ENCODE measurements around the gene HIGD2A. TPM values are rescaled to one million over a fixed set of nuclear protein-coding genes. Genes with fewer than 3 reads are reported as not detected.

HIGD2A gene
- total and polyA plus RNA-seq, 2 experiments from 2014 or later, result 67.7 to 194 TPM

DNA sequence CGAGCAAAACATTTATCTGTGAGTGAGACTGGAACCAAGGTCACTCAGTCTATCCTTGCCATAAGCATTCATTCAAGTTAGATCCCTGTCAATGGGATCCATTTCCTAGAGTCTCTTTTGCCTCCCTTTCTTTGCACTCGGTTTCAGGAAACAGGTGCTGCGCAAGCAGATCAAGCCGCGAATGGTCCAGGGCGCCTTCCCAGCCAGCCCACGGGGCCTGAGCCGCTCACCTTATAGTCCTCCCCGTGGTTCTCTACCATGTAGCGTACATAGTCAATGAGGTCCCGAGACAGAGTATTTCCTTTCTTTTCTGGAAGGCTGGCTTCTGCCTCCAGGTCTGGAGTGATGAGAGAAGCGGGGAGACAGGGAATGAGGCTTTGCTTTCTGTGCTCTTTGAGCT, 3.6 kb upstream of the HIGD2A start:
- no peak overlapping the region for H3K27ac Mint-ChIP-seq
- no peak for TF ChIP-seq ZNF331 (CRISPR knock-in tag; IDR thresholded peaks at IDR 0.05; ENCODE audit: low read depth)
- TF ChIP-seq ZNF114 (CRISPR knock-in tag; IDR thresholded peaks at IDR 0.05), result no peak
- TF ChIP-seq, protein P1, sequence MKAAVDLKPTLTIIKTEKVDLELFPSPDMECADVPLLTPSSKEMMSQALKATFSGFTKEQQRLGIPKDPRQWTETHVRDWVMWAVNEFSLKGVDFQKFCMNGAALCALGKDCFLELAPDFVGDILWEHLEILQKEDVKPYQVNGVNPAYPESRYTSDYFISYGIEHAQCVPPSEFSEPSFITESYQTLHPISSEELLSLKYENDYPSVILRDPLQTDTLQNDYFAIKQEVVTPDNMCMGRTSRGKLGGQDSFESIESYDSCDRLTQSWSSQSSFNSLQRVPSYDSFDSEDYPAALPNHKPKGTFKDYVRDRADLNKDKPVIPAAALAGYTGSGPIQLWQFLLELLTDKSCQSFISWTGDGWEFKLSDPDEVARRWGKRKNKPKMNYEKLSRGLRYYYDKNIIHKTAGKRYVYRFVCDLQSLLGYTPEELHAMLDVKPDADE (IDR thresholded peaks at IDR 0.05), result no peak
- TF ChIP-seq EZH2phosphoT487 (IDR thresholded peaks at IDR 0.05; ENCODE audit: unreplicated experiment), result no peak
- TF ChIP-seq, protein P2, sequence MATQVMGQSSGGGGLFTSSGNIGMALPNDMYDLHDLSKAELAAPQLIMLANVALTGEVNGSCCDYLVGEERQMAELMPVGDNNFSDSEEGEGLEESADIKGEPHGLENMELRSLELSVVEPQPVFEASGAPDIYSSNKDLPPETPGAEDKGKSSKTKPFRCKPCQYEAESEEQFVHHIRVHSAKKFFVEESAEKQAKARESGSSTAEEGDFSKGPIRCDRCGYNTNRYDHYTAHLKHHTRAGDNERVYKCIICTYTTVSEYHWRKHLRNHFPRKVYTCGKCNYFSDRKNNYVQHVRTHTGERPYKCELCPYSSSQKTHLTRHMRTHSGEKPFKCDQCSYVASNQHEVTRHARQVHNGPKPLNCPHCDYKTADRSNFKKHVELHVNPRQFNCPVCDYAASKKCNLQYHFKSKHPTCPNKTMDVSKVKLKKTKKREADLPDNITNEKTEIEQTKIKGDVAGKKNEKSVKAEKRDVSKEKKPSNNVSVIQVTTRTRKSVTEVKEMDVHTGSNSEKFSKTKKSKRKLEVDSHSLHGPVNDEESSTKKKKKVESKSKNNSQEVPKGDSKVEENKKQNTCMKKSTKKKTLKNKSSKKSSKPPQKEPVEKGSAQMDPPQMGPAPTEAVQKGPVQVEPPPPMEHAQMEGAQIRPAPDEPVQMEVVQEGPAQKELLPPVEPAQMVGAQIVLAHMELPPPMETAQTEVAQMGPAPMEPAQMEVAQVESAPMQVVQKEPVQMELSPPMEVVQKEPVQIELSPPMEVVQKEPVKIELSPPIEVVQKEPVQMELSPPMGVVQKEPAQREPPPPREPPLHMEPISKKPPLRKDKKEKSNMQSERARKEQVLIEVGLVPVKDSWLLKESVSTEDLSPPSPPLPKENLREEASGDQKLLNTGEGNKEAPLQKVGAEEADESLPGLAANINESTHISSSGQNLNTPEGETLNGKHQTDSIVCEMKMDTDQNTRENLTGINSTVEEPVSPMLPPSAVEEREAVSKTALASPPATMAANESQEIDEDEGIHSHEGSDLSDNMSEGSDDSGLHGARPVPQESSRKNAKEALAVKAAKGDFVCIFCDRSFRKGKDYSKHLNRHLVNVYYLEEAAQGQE (IDR thresholded peaks at IDR 0.05; ENCODE audit: unreplicated experiment), result no peak
- TF ChIP-seq, protein P3, sequence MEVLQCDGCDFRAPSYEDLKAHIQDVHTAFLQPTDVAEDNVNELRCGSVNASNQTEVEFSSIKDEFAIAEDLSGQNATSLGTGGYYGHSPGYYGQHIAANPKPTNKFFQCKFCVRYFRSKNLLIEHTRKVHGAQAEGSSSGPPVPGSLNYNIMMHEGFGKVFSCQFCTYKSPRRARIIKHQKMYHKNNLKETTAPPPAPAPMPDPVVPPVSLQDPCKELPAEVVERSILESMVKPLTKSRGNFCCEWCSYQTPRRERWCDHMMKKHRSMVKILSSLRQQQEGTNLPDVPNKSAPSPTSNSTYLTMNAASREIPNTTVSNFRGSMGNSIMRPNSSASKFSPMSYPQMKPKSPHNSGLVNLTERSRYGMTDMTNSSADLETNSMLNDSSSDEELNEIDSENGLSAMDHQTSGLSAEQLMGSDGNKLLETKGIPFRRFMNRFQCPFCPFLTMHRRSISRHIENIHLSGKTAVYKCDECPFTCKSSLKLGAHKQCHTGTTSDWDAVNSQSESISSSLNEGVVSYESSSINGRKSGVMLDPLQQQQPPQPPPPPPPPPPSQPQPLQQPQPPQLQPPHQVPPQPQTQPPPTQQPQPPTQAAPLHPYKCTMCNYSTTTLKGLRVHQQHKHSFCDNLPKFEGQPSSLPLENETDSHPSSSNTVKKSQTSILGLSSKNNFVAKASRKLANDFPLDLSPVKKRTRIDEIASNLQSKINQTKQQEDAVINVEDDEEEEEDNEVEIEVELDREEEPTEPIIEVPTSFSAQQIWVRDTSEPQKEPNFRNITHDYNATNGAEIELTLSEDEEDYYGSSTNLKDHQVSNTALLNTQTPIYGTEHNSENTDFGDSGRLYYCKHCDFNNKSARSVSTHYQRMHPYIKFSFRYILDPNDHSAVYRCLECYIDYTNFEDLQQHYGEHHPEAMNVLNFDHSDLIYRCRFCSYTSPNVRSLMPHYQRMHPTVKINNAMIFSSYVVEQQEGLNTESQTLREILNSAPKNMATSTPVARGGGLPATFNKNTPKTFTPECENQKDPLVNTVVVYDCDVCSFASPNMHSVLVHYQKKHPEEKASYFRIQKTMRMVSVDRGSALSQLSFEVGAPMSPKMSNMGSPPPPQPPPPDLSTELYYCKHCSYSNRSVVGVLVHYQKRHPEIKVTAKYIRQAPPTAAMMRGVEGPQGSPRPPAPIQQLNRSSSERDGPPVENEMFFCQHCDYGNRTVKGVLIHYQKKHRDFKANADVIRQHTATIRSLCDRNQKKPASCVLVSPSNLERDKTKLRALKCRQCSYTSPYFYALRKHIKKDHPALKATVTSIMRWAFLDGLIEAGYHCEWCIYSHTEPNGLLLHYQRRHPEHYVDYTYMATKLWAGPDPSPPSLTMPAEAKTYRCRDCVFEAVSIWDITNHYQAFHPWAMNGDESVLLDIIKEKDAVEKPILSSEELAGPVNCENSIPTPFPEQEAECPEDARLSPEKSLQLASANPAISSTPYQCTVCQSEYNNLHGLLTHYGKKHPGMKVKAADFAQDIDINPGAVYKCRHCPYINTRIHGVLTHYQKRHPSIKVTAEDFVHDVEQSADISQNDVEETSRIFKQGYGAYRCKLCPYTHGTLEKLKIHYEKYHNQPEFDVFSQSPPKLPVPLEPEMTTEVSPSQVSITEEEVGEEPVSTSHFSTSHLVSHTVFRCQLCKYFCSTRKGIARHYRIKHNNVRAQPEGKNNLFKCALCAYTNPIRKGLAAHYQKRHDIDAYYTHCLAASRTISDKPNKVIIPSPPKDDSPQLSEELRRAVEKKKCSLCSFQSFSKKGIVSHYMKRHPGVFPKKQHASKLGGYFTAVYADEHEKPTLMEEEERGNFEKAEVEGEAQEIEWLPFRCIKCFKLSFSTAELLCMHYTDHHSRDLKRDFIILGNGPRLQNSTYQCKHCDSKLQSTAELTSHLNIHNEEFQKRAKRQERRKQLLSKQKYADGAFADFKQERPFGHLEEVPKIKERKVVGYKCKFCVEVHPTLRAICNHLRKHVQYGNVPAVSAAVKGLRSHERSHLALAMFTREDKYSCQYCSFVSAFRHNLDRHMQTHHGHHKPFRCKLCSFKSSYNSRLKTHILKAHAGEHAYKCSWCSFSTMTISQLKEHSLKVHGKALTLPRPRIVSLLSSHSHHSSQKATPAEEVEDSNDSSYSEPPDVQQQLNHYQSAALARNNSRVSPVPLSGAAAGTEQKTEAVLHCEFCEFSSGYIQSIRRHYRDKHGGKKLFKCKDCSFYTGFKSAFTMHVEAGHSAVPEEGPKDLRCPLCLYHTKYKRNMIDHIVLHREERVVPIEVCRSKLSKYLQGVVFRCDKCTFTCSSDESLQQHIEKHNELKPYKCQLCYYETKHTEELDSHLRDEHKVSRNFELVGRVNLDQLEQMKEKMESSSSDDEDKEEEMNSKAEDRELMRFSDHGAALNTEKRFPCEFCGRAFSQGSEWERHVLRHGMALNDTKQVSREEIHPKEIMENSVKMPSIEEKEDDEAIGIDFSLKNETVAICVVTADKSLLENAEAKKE (CRISPR knock-in tag; IDR thresholded peaks at IDR 0.05), result no peak
- no peak for TF ChIP-seq JUNB (IDR thresholded peaks at IDR 0.05; ENCODE audit: unreplicated experiment)
- no peak for TF ChIP-seq POLR2AphosphoS5 (IDR thresholded peaks at IDR 0.05; ENCODE audit: low read depth)
- TF ChIP-seq EZH2 (IDR thresholded peaks at IDR 0.05; ENCODE audit: low read depth, unreplicated experiment), result no peak
- TF ChIP-seq CREB1 (CRISPR knock-in tag; IDR thresholded peaks at IDR 0.05; ENCODE audit: low read depth), result no peak
- TF ChIP-seq, protein P4, sequence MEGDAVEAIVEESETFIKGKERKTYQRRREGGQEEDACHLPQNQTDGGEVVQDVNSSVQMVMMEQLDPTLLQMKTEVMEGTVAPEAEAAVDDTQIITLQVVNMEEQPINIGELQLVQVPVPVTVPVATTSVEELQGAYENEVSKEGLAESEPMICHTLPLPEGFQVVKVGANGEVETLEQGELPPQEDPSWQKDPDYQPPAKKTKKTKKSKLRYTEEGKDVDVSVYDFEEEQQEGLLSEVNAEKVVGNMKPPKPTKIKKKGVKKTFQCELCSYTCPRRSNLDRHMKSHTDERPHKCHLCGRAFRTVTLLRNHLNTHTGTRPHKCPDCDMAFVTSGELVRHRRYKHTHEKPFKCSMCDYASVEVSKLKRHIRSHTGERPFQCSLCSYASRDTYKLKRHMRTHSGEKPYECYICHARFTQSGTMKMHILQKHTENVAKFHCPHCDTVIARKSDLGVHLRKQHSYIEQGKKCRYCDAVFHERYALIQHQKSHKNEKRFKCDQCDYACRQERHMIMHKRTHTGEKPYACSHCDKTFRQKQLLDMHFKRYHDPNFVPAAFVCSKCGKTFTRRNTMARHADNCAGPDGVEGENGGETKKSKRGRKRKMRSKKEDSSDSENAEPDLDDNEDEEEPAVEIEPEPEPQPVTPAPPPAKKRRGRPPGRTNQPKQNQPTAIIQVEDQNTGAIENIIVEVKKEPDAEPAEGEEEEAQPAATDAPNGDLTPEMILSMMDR (conservative IDR thresholded peaks at IDR 0.05; ENCODE audit: low read depth in 2 of 2), result no peak
- ATAC-seq (no peak), DNase-seq (ENCODE audit: low spot score) (no peak)
- no peak overlapping the region for H3K4me3 ChIP-seq
- H3K27me3 Mint-ChIP-seq (ENCODE audit: insufficient read depth, low read depth, poor library complexity), result peaks cover 14% of the 10 kb centered on the region
- H3K27me3 ChIP-seq (ENCODE audit: insufficient read depth), result no peaks in the 10 kb centered on the region
- peaks cover 21% of the 10 kb centered on the region for H4K20me1 ChIP-seq (replicated peaks; ENCODE audit: insufficient read depth)
- peaks cover 9% of the 10 kb centered on the region; the same call in 1 of the 2 replicates for H3K4me1 ChIP-seq (ENCODE audit: insufficient read depth)
- no peak overlapping the region for H3K4me3 Mint-ChIP-seq
- peaks cover 72% of the 10 kb centered on the region for H3K36me3 Mint-ChIP-seq (ENCODE audit: low read depth)
- peaks cover 33% of the 10 kb centered on the region for H3K79me2 ChIP-seq (replicated peaks; ENCODE audit: insufficient read depth)
- no peak overlapping the region for H2AFZ ChIP-seq
- H3K36me3 ChIP-seq (ENCODE audit: insufficient read depth), result peaks cover 27% of the 10 kb centered on the region
- H3K4me1 Mint-ChIP-seq, result peaks cover 16% of the 10 kb centered on the region
- H3K27ac ChIP-seq (ENCODE audit: low read depth), result no peak overlapping the region
- H3F3A ChIP-seq (replicated peaks; ENCODE audit: low read depth), result peaks cover 18% of the 10 kb centered on the region; the same call in 1 of the 2 replicates
- no peaks in the 10 kb centered on the region for H3K9me2 ChIP-seq (ENCODE audit: insufficient read depth)
- H3K9me3 Mint-ChIP-seq, result no peaks in the 10 kb centered on the region; the same call in 2 of the 3 replicates
- no peak overlapping the region for H3K4me2 ChIP-seq

Data from GM23338 (cell line).